Panc1 (cell line): Measurements from ENCODE around the gene LEFTY2. TPM values are rescaled to one million over a fixed set of nuclear protein-coding genes. Genes with fewer than 3 reads are reported as not detected.

ENCODE experiments used
- ATAC-seq: fragments of 200-7000 bp; cut with Tn5 transposase; 2 replicates; pipeline ENCODE4 v1.9.1; 2020; ENCODE audit warnings: mild to moderate bottlenecking, moderate library complexity
- BruUV-seq: library from RNA; stranded (reverse); fragments of 400-500 nt; replicated peaks from 2 replicates; lab custom pipeline; 2021; lab: Mats Ljungman, UMichigan
- CTCF ChIA-PET: fragments of 300-600 bp; sonication (Branson Sonifier 250); formaldehyde crosslinking; loops from one replicate; lab custom pipeline; 2022; ENCODE audit warnings: antibody characterized with exemption; lab: Charles Lee
- POLR2A ChIA-PET: fragments of 300-600 bp; sonication (Branson Sonifier 250); formaldehyde crosslinking; loops from one replicate; lab custom pipeline; 2022; ENCODE audit warnings: antibody characterized with exemption; lab: Charles Lee
- DNase-seq: peaks from one replicate; pipeline ENCODE4 v3.0.0-alpha.2; 2010; ENCODE audit warnings: low read depth, low spot score
- H3K27ac ChIP-seq: 2 replicates; pipeline ENCODE4 v1.5.1; 2011; ENCODE audit warnings: mild to moderate bottlenecking, low read length, inconsistent platforms
- H3K27me3 ChIP-seq: fragments of 200-500 bp; sonication (Bioruptor generic); 2 replicates; pipeline ENCODE4 v1.6.0; 2014; ENCODE audit warnings: low read length, inconsistent platforms; ENCODE audit not compliant: control insufficient read depth, insufficient read depth
- H3K36me3 ChIP-seq: fragments of 200-500 bp; sonication (Bioruptor generic); 2 replicates; pipeline ENCODE4 v1.5.1; 2014; ENCODE audit warnings: inconsistent platforms, mild to moderate bottlenecking, low read length, moderate library complexity; ENCODE audit not compliant: control insufficient read depth, insufficient read depth
- H3K4me1 ChIP-seq: 2 replicates; pipeline ENCODE4 v1.5.1; 2011; ENCODE audit warnings: inconsistent platforms, mild to moderate bottlenecking, low read length, moderate library complexity; ENCODE audit not compliant: control insufficient read depth, insufficient read depth
- H3K4me3 ChIP-seq, 2 experiments: 2 replicates each; pipeline ENCODE4 v1.5.1; 2011 to 2012; ENCODE audit warnings: low read depth in 2 of 2, low read length in 2 of 2, mild to moderate bottlenecking in 2 of 2, inconsistent platforms in 1 of 2, moderate library complexity in 1 of 2
- H3K9me3 ChIP-seq: fragments of 200-500 bp; sonication (Bioruptor generic); 2 replicates; pipeline ENCODE4 v1.5.1; 2014; ENCODE audit warnings: low read depth, mild to moderate bottlenecking, inconsistent platforms, low read length, moderate library complexity; ENCODE audit not compliant: control insufficient read depth, insufficient read depth
- POLR2AphosphoS5 ChIP-seq: IDR thresholded peaks from 2 replicates; pipeline ENCODE4 v1.6.1; 2012; ENCODE audit warnings: mild to moderate bottlenecking, low read depth, low read length, moderate library complexity
- SIN3A ChIP-seq: IDR thresholded peaks from 2 replicates; pipeline ENCODE4 v1.6.1; 2012; ENCODE audit warnings: low read depth, mild to moderate bottlenecking, low read length, moderate library complexity, borderline replicate concordance; ENCODE audit not compliant: insufficient read depth
- TCF7L2 ChIP-seq: IDR thresholded peaks from 2 replicates; pipeline ENCODE4 v1.6.1; 2011; ENCODE audit warnings: mild to moderate bottlenecking, low read depth, low read length, inconsistent platforms
- in situ Hi-C: cut with HindIII; loops from 2 replicates; pipeline ENCODE4 v1.10.0; 2016; ENCODE audit warnings: low sequenced_read_pairs, low pct_unique_long_range_greater_than_20kb
- intact Hi-C: fragments of 100-400 bp; cut with micrococcal nuclease; formaldehyde crosslinking; loops from one replicate; pipeline ENCODE4 v1.10.0; 2022; ENCODE audit not compliant: unreplicated experiment
- total RNA-seq: library from RNA; stranded (reverse); gene quantifications from one replicate; pipeline ENCODE4 v1.2.1, GENCODE V29; 2021; ENCODE audit not compliant: unreplicated experiment
- TF ChIP-seq, protein P1 (sequence below), 2 experiments: IDR thresholded peaks; 2 replicates each; pipeline ENCODE4 v1.6.1; 2011 to 2012; ENCODE audit warnings: low read depth in 2 of 2, control low read depth in 1 of 2, low read length in 1 of 2, mild to moderate bottlenecking in 1 of 2, moderate library complexity in 1 of 2; ENCODE audit not compliant: insufficient read depth in 1 of 2
- TF ChIP-seq, protein P2 (sequence below): fragments of 450-650 bp; IDR thresholded peaks from 2 replicates; pipeline ENCODE4 v1.5.1; 2017; ENCODE audit warnings: mild to moderate bottlenecking

Gene LEFTY2
- total RNA-seq, 1 experiment from 2014 or later: not detected

DNA sequence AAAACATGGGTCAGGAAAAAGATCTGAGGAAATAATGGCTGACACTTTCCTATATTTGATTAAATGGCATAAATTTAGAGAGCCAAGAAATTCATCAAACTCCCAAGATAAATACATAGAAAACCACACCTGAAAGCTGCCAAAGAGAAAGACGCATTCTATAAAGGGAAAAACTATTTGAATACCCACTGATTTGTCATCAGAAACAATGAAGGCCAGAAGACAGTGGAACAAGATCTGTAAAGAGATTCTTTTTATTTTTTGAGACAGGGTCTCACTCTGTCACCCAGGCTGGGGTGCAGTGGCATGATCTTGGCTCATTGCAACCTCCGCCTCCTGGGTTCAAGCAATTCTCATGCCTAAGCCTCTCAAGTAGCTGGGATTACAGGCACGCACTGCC is 40.7 kb upstream of the LEFTY2 start:
- TF ChIP-seq, protein P1, sequence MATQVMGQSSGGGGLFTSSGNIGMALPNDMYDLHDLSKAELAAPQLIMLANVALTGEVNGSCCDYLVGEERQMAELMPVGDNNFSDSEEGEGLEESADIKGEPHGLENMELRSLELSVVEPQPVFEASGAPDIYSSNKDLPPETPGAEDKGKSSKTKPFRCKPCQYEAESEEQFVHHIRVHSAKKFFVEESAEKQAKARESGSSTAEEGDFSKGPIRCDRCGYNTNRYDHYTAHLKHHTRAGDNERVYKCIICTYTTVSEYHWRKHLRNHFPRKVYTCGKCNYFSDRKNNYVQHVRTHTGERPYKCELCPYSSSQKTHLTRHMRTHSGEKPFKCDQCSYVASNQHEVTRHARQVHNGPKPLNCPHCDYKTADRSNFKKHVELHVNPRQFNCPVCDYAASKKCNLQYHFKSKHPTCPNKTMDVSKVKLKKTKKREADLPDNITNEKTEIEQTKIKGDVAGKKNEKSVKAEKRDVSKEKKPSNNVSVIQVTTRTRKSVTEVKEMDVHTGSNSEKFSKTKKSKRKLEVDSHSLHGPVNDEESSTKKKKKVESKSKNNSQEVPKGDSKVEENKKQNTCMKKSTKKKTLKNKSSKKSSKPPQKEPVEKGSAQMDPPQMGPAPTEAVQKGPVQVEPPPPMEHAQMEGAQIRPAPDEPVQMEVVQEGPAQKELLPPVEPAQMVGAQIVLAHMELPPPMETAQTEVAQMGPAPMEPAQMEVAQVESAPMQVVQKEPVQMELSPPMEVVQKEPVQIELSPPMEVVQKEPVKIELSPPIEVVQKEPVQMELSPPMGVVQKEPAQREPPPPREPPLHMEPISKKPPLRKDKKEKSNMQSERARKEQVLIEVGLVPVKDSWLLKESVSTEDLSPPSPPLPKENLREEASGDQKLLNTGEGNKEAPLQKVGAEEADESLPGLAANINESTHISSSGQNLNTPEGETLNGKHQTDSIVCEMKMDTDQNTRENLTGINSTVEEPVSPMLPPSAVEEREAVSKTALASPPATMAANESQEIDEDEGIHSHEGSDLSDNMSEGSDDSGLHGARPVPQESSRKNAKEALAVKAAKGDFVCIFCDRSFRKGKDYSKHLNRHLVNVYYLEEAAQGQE (IDR thresholded peaks at IDR 0.05; ENCODE audit: insufficient read depth in 1 of 2, low read depth in 2 of 2, low read length in 1 of 2): no peak
- TF ChIP-seq, protein P2, sequence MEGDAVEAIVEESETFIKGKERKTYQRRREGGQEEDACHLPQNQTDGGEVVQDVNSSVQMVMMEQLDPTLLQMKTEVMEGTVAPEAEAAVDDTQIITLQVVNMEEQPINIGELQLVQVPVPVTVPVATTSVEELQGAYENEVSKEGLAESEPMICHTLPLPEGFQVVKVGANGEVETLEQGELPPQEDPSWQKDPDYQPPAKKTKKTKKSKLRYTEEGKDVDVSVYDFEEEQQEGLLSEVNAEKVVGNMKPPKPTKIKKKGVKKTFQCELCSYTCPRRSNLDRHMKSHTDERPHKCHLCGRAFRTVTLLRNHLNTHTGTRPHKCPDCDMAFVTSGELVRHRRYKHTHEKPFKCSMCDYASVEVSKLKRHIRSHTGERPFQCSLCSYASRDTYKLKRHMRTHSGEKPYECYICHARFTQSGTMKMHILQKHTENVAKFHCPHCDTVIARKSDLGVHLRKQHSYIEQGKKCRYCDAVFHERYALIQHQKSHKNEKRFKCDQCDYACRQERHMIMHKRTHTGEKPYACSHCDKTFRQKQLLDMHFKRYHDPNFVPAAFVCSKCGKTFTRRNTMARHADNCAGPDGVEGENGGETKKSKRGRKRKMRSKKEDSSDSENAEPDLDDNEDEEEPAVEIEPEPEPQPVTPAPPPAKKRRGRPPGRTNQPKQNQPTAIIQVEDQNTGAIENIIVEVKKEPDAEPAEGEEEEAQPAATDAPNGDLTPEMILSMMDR: no peak
- no peak for TF ChIP-seq POLR2AphosphoS5
- no peak for TF ChIP-seq TCF7L2
- no peak for TF ChIP-seq SIN3A
- H3K27me3 ChIP-seq: no peaks in the 10 kb centered on the region

DNA sequence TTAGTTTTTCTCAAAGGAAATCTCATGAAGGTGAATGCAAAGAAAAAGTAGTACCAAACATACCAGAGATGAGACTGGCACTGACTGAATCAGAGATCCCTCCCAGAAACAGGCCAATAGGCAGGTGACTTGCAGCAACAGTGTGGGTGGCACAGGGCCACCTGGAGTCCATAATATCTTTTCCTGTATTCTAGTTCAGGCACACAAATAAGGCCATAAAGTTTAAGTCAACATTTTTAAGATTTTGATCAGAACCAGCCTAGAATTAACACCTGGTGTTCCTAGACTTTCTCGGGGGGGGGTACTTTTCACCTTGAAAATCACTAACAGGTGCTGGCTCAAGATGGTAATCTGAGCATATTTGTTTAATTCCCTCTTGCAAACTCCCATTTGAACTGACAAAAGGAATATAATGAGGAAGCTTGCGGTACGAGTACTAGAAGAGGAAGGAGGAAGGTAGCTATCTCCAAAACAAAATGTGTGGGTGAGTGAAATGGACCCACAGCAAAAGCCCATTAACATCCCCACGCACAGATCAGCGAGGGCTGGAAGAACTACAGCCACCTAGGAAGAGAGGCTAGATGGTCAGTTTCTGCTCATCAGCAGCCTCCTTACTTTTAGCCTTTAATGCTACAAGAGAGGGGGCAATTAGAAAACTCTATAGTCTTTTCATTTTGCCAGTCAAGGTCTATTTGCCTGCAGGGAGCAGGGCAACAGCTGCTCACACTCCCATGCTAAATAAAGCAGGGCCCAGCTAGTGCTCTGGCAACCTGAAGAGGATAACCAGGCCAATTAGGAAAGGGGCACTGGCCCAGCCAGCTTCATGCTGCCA is 39.2 kb upstream of the LEFTY2 start:
- Histone ChIP-seq H3K9me3 (0 out of 2 replicates have a peak, but pooled peaks cover 3% of the 10 kb centered on the region), H3K4me1 (no peaks in the 10 kb centered on the region), H3K4me3 (no peak overlapping the region), H3K27me3 (no peaks in the 10 kb centered on the region), H3K36me3 (peaks cover 20% of the 10 kb centered on the region), H3K27ac (no peak overlapping the region)
- ATAC-seq (no peak), DNase-seq (no peak)
- POLR2A ChIA-PET: no interaction called here
- intact Hi-C loops (no loop called here), in situ Hi-C loops (no loop called here)
- CTCF ChIA-PET: no interaction called here
- no TSS peak for BruUV-seq
- TF ChIP-seq, protein P1 (IDR thresholded peaks at IDR 0.05; ENCODE audit: insufficient read depth in 1 of 2, low read depth in 2 of 2, low read length in 1 of 2): no peak
- TF ChIP-seq TCF7L2 (no peak), POLR2AphosphoS5 (no peak), SIN3A (no peak)
- TF ChIP-seq, protein P2: no peak

More for the DNA sequence above, 40.7 kb upstream of the LEFTY2 start:
- H3K9me3 ChIP-seq: 0 out of 2 replicates have a peak, but pooled peaks cover 3% of the 10 kb centered on the region
- H3K27ac ChIP-seq: no peak overlapping the region
- DNase-seq: no peak
- H3K36me3 ChIP-seq: peaks cover 33% of the 10 kb centered on the region
- no peak for ATAC-seq
- BruUV-seq: no TSS peak
- no peak overlapping the region for H3K4me3 ChIP-seq
- no peaks in the 10 kb centered on the region for H3K4me1 ChIP-seq
- ChIA-PET POLR2A (no interaction called here), CTCF (interaction anchor here (0.7 kb wide), 1 partner anchor 204 kb away, joined by 4 read pairs; the partner anchor contains the start of gene SRP9)
- intact Hi-C loops (no loop called here), in situ Hi-C loops (no loop called here)
